CD8-positive, alpha-beta memory T cell (primary cell): Measurements from ENCODE around the gene TUBB8B. TPM values are rescaled to one million over a fixed set of nuclear protein-coding genes. Genes with fewer than 3 reads are reported as not detected.
A peak's percentile ranks its signal among the peaks of the same experiment; 100 is the strongest.
"Not testable (repeated sequence)": the region's sequence is repeated elsewhere in the genome, so short reads cannot be mapped to it uniquely, and the experiment has no call there.

Experiments used
- CTCF ChIA-PET: fragments of 350-600 bp; sonication (Branson Sonifier 250); formaldehyde crosslinking; loops from one replicate; lab custom pipeline; 2021; ENCODE audit warnings: antibody characterized with exemption; lab: Charles Lee
- POLR2A ChIA-PET: fragments of 350-600 bp; sonication (Branson Sonifier 250); formaldehyde crosslinking; loops from one replicate; lab custom pipeline; 2021; ENCODE audit warnings: antibody characterized with exemption; lab: Charles Lee
- DNase-seq, 5 donors: peaks; one replicate each; pipeline versions ENCODE4 v3.0.0 to v3.0.0-alpha.2; 2020 to 2022; ENCODE audit warnings: mixed read lengths in 1 of 5
- H3K27ac ChIP-seq: one replicate; pipeline ENCODE4 v1.7.0; 2013; ENCODE audit warnings: low read depth, mild to moderate bottlenecking, low read length, moderate library complexity
- H3K27me3 ChIP-seq: 2 replicates; pipeline ENCODE4 v1.7.0; 2013; ENCODE audit warnings: low read length, mild to moderate bottlenecking; ENCODE audit not compliant: insufficient read depth, poor library complexity, severe bottlenecking
- H3K36me3 ChIP-seq: 2 replicates; pipeline ENCODE4 v1.7.0; 2013; ENCODE audit warnings: mild to moderate bottlenecking, low read length, moderate library complexity; ENCODE audit not compliant: insufficient read depth
- H3K4me1 ChIP-seq: 2 replicates; pipeline ENCODE4 v1.7.0; 2013; ENCODE audit warnings: mild to moderate bottlenecking, low read length, moderate library complexity; ENCODE audit not compliant: insufficient read depth
- H3K4me3 ChIP-seq: 2 replicates; pipeline ENCODE4 v1.7.0; 2013; ENCODE audit warnings: mild to moderate bottlenecking, low read length
- H3K9me3 ChIP-seq: 2 replicates; pipeline ENCODE4 v1.7.0; 2013; ENCODE audit warnings: mild to moderate bottlenecking, low read length
- H3K27ac Mint-ChIP-seq, 8 donors: one replicate each; pipeline ENCODE4 v1.8.0; 2020 to 2021; ENCODE audit warnings: mixed read lengths in 8 of 8, mild to moderate bottlenecking in 6 of 8, inconsistent platforms in 3 of 8, moderate library complexity in 3 of 8
- H3K27me3 Mint-ChIP-seq, 2 donors: one replicate each; pipeline ENCODE4 v1.8.0; 2020 to 2021; ENCODE audit warnings: mixed read lengths in 2 of 2, mild to moderate bottlenecking in 1 of 2, moderate library complexity in 1 of 2
- H3K36me3 Mint-ChIP-seq, 3 donors: one replicate each; pipeline ENCODE4 v1.8.0; 2020 to 2021; ENCODE audit warnings: mixed read lengths in 3 of 3, inconsistent platforms in 1 of 3, mild to moderate bottlenecking in 1 of 3
- H3K4me1 Mint-ChIP-seq, 3 donors: one replicate each; pipeline ENCODE4 v1.8.0; 2020 to 2021; ENCODE audit warnings: mixed read lengths in 3 of 3, inconsistent platforms in 1 of 3, mild to moderate bottlenecking in 1 of 3
- H3K4me3 Mint-ChIP-seq, 7 donors: one replicate each; pipeline ENCODE4 v1.8.0; 2020 to 2021; ENCODE audit warnings: mixed read lengths in 7 of 7, mild to moderate bottlenecking in 6 of 7, moderate library complexity in 4 of 7, inconsistent platforms in 2 of 7
- H3K9me3 Mint-ChIP-seq, 5 donors: one replicate each; pipeline ENCODE4 v1.8.0; 2020 to 2022; ENCODE audit warnings: mixed read lengths in 5 of 5, mild to moderate bottlenecking in 3 of 5, moderate library complexity in 2 of 5, inconsistent platforms in 1 of 5
- polyA plus RNA-seq: library from polyadenylated mRNA; unstranded; fragments of 300-500 nt; fragmentation: Illumina TruSeq; gene quantifications from one replicate; pipeline ENCODE4 v1.2.3, GENCODE V29; 2021
- total RNA-seq, 2 experiments: library from RNA; stranded (reverse); gene quantifications; one replicate each; pipeline ENCODE4 v1.2.3, GENCODE V29; 2021

Gene TUBB8B
- total and polyA plus RNA-seq, 3 experiments from 2014 or later = not detected

DNA sequence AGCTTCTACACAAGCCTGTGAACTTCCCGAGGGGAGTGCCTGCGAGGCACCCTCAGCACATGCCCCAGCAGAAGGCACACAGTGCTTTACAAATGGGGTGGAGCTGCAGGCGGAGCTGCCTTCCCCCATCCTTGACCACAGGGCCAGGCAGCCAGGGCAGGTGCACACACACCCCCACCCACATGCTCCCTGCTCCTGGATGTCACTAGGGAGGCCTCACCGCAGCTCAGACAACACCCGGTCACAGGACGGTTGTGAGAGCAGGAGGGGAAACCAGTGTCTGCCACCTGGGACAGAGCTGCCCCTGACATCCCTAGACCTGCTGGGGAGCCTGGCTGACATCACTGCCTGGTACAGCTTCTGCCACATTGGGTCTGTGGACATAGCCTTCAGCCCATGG is 39.7 kb upstream of the TUBB8B start:
- H3K27me3 ChIP-seq, H3K4me1 Mint-ChIP-seq, H3K4me3 Mint-ChIP-seq, H3K27me3 Mint-ChIP-seq, DNase-seq, H3K9me3 ChIP-seq, H3K36me3 Mint-ChIP-seq, POLR2A ChIA-PET, H3K9me3 Mint-ChIP-seq, H3K36me3 ChIP-seq, H3K27ac Mint-ChIP-seq, H3K4me3 ChIP-seq, H3K4me1 ChIP-seq, CTCF ChIA-PET, H3K27ac ChIP-seq: not testable (repeated sequence)

DNA sequence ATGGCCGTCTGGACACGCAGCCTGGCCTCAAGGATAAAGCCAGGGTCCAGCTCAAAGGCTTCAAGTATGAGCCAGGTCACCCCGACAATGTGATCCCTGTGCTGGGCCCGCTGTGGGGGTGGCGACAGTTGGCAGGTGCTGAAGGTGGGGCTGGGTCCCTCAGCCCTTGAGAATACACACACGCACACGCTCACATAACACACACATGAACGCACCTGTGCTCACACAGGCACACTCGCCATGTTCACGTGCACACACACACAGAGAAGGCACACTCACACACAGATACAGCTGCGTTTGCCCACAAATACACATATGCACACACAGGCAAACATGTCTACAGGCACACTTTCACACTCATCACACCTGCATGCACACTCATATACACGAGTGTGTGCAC is 35.4 kb upstream of the TUBB8B start:
- H3K4me1 ChIP-seq, H3K36me3 Mint-ChIP-seq, H3K9me3 ChIP-seq, H3K27ac Mint-ChIP-seq, H3K27ac ChIP-seq, H3K27me3 ChIP-seq, H3K4me1 Mint-ChIP-seq, H3K36me3 ChIP-seq, H3K4me3 Mint-ChIP-seq, CTCF ChIA-PET, DNase-seq, H3K4me3 ChIP-seq, POLR2A ChIA-PET, H3K9me3 Mint-ChIP-seq: not testable (repeated sequence)
- peaks cover 2 to 11% of the 10 kb centered on the region in 2 donors for H3K27me3 Mint-ChIP-seq

DNA sequence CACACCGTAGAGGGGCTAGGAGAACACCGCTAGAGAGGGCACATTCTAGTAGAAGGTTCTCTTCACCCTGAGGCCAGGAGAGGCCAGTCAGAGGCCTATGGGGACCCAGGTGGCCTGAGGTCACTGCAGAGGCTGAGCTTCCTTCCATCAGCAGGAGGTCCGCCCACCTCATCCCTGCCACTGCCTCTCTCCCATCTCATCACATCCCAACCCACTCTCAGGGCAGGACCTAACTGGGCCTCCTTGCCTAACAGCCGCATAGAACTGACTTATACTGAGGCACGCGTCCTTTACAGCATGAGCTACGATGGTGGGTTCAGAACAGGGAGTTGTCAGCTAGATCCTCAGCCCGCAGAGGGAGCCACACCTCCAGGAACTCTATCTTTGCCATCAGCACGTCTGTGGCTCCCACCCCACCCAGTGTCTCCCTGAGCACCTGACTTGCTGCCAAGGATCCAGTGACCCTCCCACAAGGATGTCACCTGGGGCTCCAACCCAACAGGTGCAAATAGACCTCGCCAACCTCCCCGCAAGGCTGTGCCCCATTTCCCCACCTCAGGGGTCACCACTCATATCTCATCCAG is 33.3 kb upstream of the TUBB8B start:
- POLR2A ChIA-PET, H3K9me3 Mint-ChIP-seq, H3K4me3 ChIP-seq, H3K27me3 ChIP-seq, DNase-seq, H3K4me3 Mint-ChIP-seq, H3K4me1 ChIP-seq, H3K36me3 Mint-ChIP-seq, H3K36me3 ChIP-seq, H3K9me3 ChIP-seq, H3K27ac ChIP-seq, CTCF ChIA-PET, H3K4me1 Mint-ChIP-seq, H3K27ac Mint-ChIP-seq: not testable (repeated sequence)
- H3K27me3 Mint-ChIP-seq = peaks cover 2 to 11% of the 10 kb centered on the region in 2 donors

DNA sequence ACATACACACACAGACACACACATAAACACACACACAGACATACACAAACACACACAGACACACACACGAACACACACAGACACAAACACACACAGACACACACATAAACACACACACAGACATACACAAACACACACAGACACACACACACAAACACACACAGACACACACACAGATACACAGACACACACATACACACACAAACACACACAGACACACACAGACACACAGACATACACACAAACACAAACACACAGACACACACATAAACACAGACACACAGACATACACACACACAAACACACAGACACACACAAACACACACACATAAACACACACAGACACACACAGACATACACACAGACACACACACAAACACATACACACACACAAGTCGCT is 31.5 kb upstream of the TUBB8B start:
- H3K9me3 ChIP-seq, CTCF ChIA-PET, POLR2A ChIA-PET: not testable (repeated sequence)

DNA sequence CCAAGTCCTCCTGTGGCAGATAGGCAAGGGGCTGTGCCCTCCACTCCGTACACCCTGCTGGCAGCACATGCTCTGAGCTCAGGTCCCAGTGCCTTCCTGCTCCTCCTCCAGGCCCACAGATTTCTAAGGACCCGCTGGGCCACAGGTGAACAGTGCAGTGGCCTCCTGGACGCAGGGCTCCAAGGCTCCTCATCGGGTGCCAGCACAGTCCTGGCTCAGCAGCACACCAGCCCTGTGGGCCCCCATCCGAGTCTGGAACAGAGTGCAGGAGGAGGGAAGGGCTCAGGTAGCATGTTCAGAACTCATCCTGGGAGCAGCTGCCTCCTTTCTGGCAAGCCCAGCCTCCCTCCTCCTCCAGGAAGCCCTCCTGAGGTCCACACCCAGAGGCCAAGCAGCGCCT is 30.8 kb upstream of the TUBB8B start:
- not testable (repeated sequence) for H3K36me3 Mint-ChIP-seq

More for the DNA sequence above, 31.5 kb upstream of the TUBB8B start:
- not testable (repeated sequence) for H3K4me1 Mint-ChIP-seq, H3K4me3 ChIP-seq, DNase-seq, H3K4me1 ChIP-seq, H3K27ac ChIP-seq, H3K27me3 ChIP-seq, H3K36me3 ChIP-seq, H3K4me3 Mint-ChIP-seq, H3K9me3 Mint-ChIP-seq, H3K36me3 Mint-ChIP-seq
- H3K27ac Mint-ChIP-seq = peak overlapping the region in 1 of 8 donors; percentile 85
- H3K27me3 Mint-ChIP-seq = peaks cover 2 to 11% of the 10 kb centered on the region in 2 donors

DNA sequence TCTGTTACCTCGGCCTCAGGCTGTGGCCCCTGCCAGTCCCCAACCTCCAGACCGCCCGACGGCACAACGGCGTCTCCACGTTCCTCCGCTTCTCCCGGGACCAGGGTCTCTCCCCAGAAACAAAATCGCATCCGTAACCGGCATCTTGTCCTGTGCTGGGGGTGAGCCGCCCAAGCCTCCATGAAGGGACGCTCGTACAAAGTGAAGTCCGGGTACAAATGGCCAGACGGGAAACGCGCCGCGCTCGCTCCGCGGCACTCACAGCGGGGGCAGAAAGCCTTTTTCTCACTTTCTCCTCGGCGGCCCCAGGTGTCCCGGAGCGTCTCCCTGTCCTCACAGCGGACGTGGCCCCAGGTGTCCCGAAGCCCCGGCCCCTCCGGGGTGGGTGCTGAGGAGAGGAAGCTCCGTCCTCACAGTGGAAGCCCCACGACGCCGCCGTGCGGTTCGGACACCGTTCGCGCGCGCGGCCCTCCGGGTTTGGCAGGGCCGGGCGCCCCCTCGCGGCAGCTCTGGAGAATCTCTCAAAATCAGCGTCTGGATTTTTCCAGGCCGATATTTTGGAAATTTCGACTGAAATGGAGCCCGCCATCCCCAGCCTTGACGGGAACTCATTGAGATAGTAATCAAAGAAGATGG is 26.2 kb upstream of the TUBB8B start:
- H3K4me3 ChIP-seq, H3K27me3 ChIP-seq, H3K36me3 ChIP-seq, H3K27ac ChIP-seq, H3K27me3 Mint-ChIP-seq, H3K4me3 Mint-ChIP-seq, H3K4me1 ChIP-seq, H3K27ac Mint-ChIP-seq, POLR2A ChIA-PET, H3K9me3 ChIP-seq, CTCF ChIA-PET, H3K4me1 Mint-ChIP-seq, H3K36me3 Mint-ChIP-seq, H3K9me3 Mint-ChIP-seq, DNase-seq: not testable (repeated sequence)

More for the DNA sequence above, 30.8 kb upstream of the TUBB8B start:
- peaks cover 2 to 11% of the 10 kb centered on the region in 2 donors for H3K27me3 Mint-ChIP-seq
- POLR2A ChIA-PET, H3K4me1 Mint-ChIP-seq, H3K4me1 ChIP-seq, H3K27ac ChIP-seq, H3K36me3 ChIP-seq, DNase-seq, H3K9me3 Mint-ChIP-seq, CTCF ChIA-PET, H3K4me3 ChIP-seq, H3K27me3 ChIP-seq, H3K4me3 Mint-ChIP-seq, H3K9me3 ChIP-seq, H3K27ac Mint-ChIP-seq: not testable (repeated sequence)

DNA sequence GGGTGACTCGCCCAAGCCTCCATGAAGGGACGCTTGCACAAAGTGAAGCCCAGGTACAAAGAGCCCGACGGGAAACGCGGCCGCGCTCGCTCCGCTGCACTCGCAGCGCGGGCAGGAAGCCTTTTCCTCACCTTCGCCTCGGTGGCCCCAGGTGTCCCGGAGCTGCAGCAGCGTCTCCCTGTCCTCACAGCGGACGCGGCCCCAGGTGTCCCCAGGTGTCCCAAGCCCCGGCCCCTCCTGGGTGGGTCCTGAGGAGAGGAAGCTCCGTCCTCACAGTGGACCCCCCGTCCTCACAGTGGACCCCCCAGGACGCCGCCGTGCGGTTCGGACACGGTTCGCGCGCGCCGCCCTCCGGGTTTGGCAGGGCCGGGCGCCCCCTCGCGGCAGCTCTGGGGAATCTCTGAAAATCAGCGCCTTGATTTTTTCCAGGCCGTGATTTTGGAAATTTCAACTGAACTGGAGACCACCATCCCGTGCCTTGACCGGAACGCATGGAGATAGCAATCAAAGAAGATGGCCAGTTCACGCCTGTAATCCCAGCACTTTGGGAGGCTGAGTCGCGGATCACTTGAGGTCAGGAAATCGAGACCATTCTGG is 23.9 kb upstream of the TUBB8B start:
- H3K4me3 ChIP-seq, H3K4me1 Mint-ChIP-seq, CTCF ChIA-PET, H3K9me3 Mint-ChIP-seq, H3K27me3 ChIP-seq, H3K27ac ChIP-seq, H3K27ac Mint-ChIP-seq, H3K36me3 Mint-ChIP-seq, H3K4me1 ChIP-seq, H3K36me3 ChIP-seq, H3K9me3 ChIP-seq, H3K4me3 Mint-ChIP-seq, POLR2A ChIA-PET: not testable (repeated sequence)
- H3K27me3 Mint-ChIP-seq = peaks cover 7 to 15% of the 10 kb centered on the region in 2 donors
- DNase-seq = peak in 1 of 5 donors; percentile 15

DNA sequence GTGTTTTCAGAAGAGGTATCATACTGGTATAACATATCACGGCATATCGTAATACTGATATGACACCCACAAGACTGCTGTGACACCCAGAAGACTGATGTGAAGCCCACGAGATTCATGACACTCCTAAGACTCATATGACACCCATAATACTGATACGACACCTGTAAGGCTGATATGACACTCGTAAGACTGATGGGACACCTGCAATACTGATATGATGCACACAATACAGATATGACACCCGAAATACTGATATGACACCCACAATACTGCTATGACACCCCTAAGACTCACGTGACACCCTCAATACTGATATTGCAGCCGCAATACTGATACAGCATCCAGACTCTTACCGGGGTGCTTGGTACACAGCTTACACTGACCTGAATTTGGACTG is 18.3 kb upstream of the TUBB8B start:
- H3K27me3 Mint-ChIP-seq = peaks cover 27 to 36% of the 10 kb centered on the region in 2 donors
- H3K36me3 ChIP-seq, POLR2A ChIA-PET, DNase-seq, H3K9me3 Mint-ChIP-seq, H3K4me1 ChIP-seq, H3K27ac ChIP-seq, H3K4me1 Mint-ChIP-seq, H3K9me3 ChIP-seq, H3K4me3 ChIP-seq, CTCF ChIA-PET, H3K27me3 ChIP-seq, H3K4me3 Mint-ChIP-seq, H3K27ac Mint-ChIP-seq, H3K36me3 Mint-ChIP-seq: not testable (repeated sequence)
